NCI-H187 treated with DMSO at 0.1 percent for 48 hours (cell line): ENCODE data around the gene EHMT2.

Experiments
- DNase-seq: peaks from one replicate; lab custom pipeline; 2025; lab: John Stamatoyannopoulos, UW

The EHMT2 gene

GRCh38 chr6:31888276-31889258, 8.9 kb downstream of the EHMT2 start:
- no peak for DNase-seq

GRCh38 chr6:31887173-31888007, 10.1 kb downstream of the EHMT2 start:
- no peak for DNase-seq

- DNase-seq = no peak
Measured at GRCh38 chr6:31886541-31886991, 10.9 kb downstream of the EHMT2 start.

GRCh38 chr6:31884528-31885035, 12.9 kb downstream of the EHMT2 start:
- DNase-seq = no peak

GRCh38 chr6:31883676-31884075, 13.8 kb downstream of the EHMT2 start:
- DNase-seq = no peak

- DNase-seq = no peak
Measured at GRCh38 chr6:31882344-31882743, 15.2 kb downstream of the EHMT2 start.

GRCh38 chr6:31881136-31881859, 16.2 kb downstream of the EHMT2 start:
- no peak for DNase-seq

GRCh38 chr6:31880616-31881015, 16.9 kb downstream of the EHMT2 start:
- DNase-seq = no peak

GRCh38 chr6:31879901-31880300, 17.6 kb downstream of the EHMT2 start:
- DNase-seq = no peak

GRCh38 chr6:31879143-31879542, 18.4 kb downstream of the EHMT2 start:
- DNase-seq = no peak

GRCh38 chr6:31878726-31879125, 18.8 kb downstream of the EHMT2 start, which contains the start of gene SLC44A4:
Gene SLC44A4 (minus strand): TSS chr6:31878997. CDS start chr6:31878980, 17 bp downstream.
- no peak for DNase-seq

GRCh38 chr6:31878222-31878621, 19.3 kb downstream of the EHMT2 start:
- no peak for DNase-seq

- no peak for DNase-seq
Measured at GRCh38 chr6:31877651-31878161, 19.8 kb downstream of the EHMT2 start.

- no peak for DNase-seq
Measured at GRCh38 chr6:31877125-31877650, 20.3 kb downstream of the EHMT2 start.

- no peak for DNase-seq
Measured at GRCh38 chr6:31876357-31876756, 21.1 kb downstream of the EHMT2 start.

- no peak for DNase-seq
Measured at GRCh38 chr6:31875877-31876276, 21.6 kb downstream of the EHMT2 start.

GRCh38 chr6:31874836-31875572, 22.5 kb downstream of the EHMT2 start:
- DNase-seq = no peak

GRCh38 chr6:31874084-31874670, 23.3 kb downstream of the EHMT2 start:
- no peak for DNase-seq

GRCh38 chr6:31871046-31871659, 26.3 kb downstream of the EHMT2 start:
- DNase-seq = no peak
